ENCODE measurements around the gene PPP1R9A.

Gene PPP1R9A

GRCh38 chr7:95105627-95106026, 198.2 kb downstream of the PPP1R9A start:
- no peak overlapping the region for H3K4me3 ChIP-seq (ENCODE audit: low read length in 2 of 2)
- H2BK5ac ChIP-seq (ENCODE audit: low read length): no peak overlapping the region
- no peak overlapping the region for H4K91ac ChIP-seq (ENCODE audit: low read depth, low read length, poor library complexity)
- H2AFZ ChIP-seq (ENCODE audit: low read length): no peak overlapping the region
- no peaks in the 10 kb centered on the region for H3K27me3 ChIP-seq (ENCODE audit: control insufficient read depth in 3 of 3, insufficient read depth in 3 of 3, low read depth in 1 of 3, low read length in 3 of 3)
- H3K27ac ChIP-seq (replicated peaks; ENCODE audit: low read length): no peak overlapping the region
- no peak overlapping the region for H2BK120ac ChIP-seq (ENCODE audit: low read depth, low read length)
- H3K18ac ChIP-seq (ENCODE audit: low read length): no peak overlapping the region
- no peak overlapping the region for H3K9ac ChIP-seq (ENCODE audit: low read depth, low read length, poor library complexity)
- no peak overlapping the region for H3K4me2 ChIP-seq (ENCODE audit: insufficient read depth, low read length, poor library complexity, severe bottlenecking)
- H3K14ac ChIP-seq (ENCODE audit: low read length): no peak overlapping the region
- no peak for DNase-seq (ENCODE audit: low spot score)
- H2BK15ac ChIP-seq (ENCODE audit: low read length): no peak overlapping the region
- H3K79me1 ChIP-seq (ENCODE audit: low read depth, low read length): no peaks in the 10 kb centered on the region
- H2BK12ac ChIP-seq (ENCODE audit: low read length): no peak overlapping the region
- no peak overlapping the region for H3K23ac ChIP-seq (ENCODE audit: low read depth, low read length, poor library complexity)
- no peak overlapping the region for H4K8ac ChIP-seq (ENCODE audit: low read depth, low read length)
- no peak overlapping the region for H3K4ac ChIP-seq (ENCODE audit: low read length)
- peaks cover 0 to 2% of the 10 kb centered on the region in 2 donors for H3K4me1 ChIP-seq (ENCODE audit: control insufficient read depth in 2 of 2, insufficient read depth in 1 of 2, low read depth in 1 of 2, low read length in 2 of 2)
- no peak overlapping the region for H2AK5ac ChIP-seq (ENCODE audit: low read depth, low read length)
- no peaks in the 10 kb centered on the region for H3K9me3 ChIP-seq (replicated peaks in 1 of 2; ENCODE audit: control insufficient read depth in 2 of 2, insufficient read depth in 1 of 2, low read depth in 1 of 2, low read length in 2 of 2)
- no peaks in the 10 kb centered on the region for H3K36me3 ChIP-seq (replicated peaks in 1 of 2; ENCODE audit: control insufficient read depth in 2 of 2, insufficient read depth in 2 of 2, low read length in 2 of 2)

DNA sequence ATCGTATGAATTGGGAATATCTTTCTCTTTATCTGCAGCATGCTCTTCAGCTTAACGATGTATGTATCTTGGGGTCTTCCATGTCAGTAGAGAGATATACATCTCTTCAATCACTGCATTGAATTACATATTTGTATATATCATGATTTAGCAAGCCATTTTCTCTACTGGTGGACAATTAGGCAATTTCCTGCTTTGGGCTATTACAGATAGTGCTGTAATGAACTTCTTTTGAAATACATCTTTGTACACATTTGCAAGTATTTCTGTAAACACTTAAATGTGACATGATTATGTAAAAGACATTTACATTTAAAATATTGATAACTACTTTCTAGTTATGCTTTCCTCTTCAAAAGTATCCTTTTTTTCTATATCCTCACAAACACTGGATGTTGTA, 199.0 kb downstream of the PPP1R9A start:
- no peak for DNase-seq (ENCODE audit: low spot score)
- H2BK12ac ChIP-seq (ENCODE audit: low read length): no peak overlapping the region
- H3K18ac ChIP-seq (ENCODE audit: low read length): no peak overlapping the region
- H3K27me3 ChIP-seq (ENCODE audit: control insufficient read depth in 3 of 3, insufficient read depth in 3 of 3, low read depth in 1 of 3, low read length in 3 of 3): no peaks in the 10 kb centered on the region
- H3K14ac ChIP-seq (ENCODE audit: low read length): no peak overlapping the region
- no peak overlapping the region for H3K4me2 ChIP-seq (ENCODE audit: insufficient read depth, low read length, poor library complexity, severe bottlenecking)
- no peak overlapping the region for H2BK120ac ChIP-seq (ENCODE audit: low read depth, low read length)
- no peaks in the 10 kb centered on the region for H3K36me3 ChIP-seq (replicated peaks in 1 of 2; ENCODE audit: control insufficient read depth in 2 of 2, insufficient read depth in 2 of 2, low read length in 2 of 2)
- H3K4me3 ChIP-seq (ENCODE audit: low read length in 2 of 2): no peak overlapping the region
- H3K9me3 ChIP-seq (replicated peaks in 1 of 2; ENCODE audit: control insufficient read depth in 2 of 2, insufficient read depth in 1 of 2, low read depth in 1 of 2, low read length in 2 of 2): no peaks in the 10 kb centered on the region
- H4K8ac ChIP-seq (ENCODE audit: low read depth, low read length): no peak overlapping the region
- no peak overlapping the region for H2AK5ac ChIP-seq (ENCODE audit: low read depth, low read length)
- H2BK15ac ChIP-seq (ENCODE audit: low read length): no peak overlapping the region
- peaks cover 0 to 2% of the 10 kb centered on the region in 2 donors for H3K4me1 ChIP-seq (ENCODE audit: control insufficient read depth in 2 of 2, insufficient read depth in 1 of 2, low read depth in 1 of 2, low read length in 2 of 2)
- no peak overlapping the region for H3K4ac ChIP-seq (ENCODE audit: low read length)
- H3K23ac ChIP-seq (ENCODE audit: low read depth, low read length, poor library complexity): no peak overlapping the region
- H2BK5ac ChIP-seq (ENCODE audit: low read length): no peak overlapping the region
- H3K9ac ChIP-seq (ENCODE audit: low read depth, low read length, poor library complexity): no peak overlapping the region
- H2AFZ ChIP-seq (ENCODE audit: low read length): no peak overlapping the region
- no peak overlapping the region for H3K27ac ChIP-seq (replicated peaks; ENCODE audit: low read length)
- WGBS, 2 donors (ENCODE audit: extremely low coverage in 2 of 2, insufficient read length in 2 of 2, insufficient replicate concordance in 1 of 2): no CpG with 5 or more reads among the region's 2 CpGs
- no peak overlapping the region for H4K91ac ChIP-seq (ENCODE audit: low read depth, low read length, poor library complexity)
- no peaks in the 10 kb centered on the region for H3K79me1 ChIP-seq (ENCODE audit: low read depth, low read length)

DNA sequence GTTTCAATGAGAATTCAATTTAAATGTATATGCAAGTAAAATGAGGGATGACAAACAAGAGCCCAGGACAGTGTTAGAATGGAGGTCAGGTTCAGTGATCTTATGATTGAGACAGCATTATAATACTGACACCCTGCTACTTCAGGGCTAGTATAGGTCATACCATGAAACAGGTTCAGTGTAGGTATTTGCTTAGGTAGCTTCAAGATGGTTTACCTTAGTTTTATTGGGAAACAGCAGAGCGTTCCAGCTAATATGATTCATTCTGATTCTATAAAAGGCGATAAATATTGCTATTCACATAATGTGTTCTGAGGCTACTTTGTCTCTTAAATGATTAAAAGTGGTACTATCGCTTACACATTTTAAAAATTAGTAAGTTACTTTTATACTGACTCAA, 203.3 kb downstream of the PPP1R9A start:
- Histone ChIP-seq H2BK5ac (ENCODE audit: low read length) (no peak overlapping the region), H3K79me1 (ENCODE audit: low read depth, low read length) (no peaks in the 10 kb centered on the region), H4K8ac (ENCODE audit: low read depth, low read length) (no peak overlapping the region), H2AFZ (ENCODE audit: low read length) (no peak overlapping the region), H3K4me2 (ENCODE audit: insufficient read depth, low read length, poor library complexity, severe bottlenecking) (no peak overlapping the region), H3K14ac (ENCODE audit: low read length) (no peak overlapping the region), H3K9me3 (replicated peaks in 1 of 2; ENCODE audit: control insufficient read depth in 2 of 2, insufficient read depth in 1 of 2, low read depth in 1 of 2, low read length in 2 of 2) (no peaks in the 10 kb centered on the region), H3K27ac (replicated peaks; ENCODE audit: low read length) (no peak overlapping the region), H3K27me3 (ENCODE audit: control insufficient read depth in 3 of 3, insufficient read depth in 3 of 3, low read depth in 1 of 3, low read length in 3 of 3) (no peaks in the 10 kb centered on the region), H2BK120ac (ENCODE audit: low read depth, low read length) (no peak overlapping the region), H3K4me3 (ENCODE audit: low read length in 2 of 2) (no peak overlapping the region), H3K23ac (ENCODE audit: low read depth, low read length, poor library complexity) (no peak overlapping the region), H3K4ac (ENCODE audit: low read length) (no peak overlapping the region), H3K36me3 (replicated peaks in 1 of 2; ENCODE audit: control insufficient read depth in 2 of 2, insufficient read depth in 2 of 2, low read length in 2 of 2) (no peaks in the 10 kb centered on the region), H3K9ac (ENCODE audit: low read depth, low read length, poor library complexity) (no peak overlapping the region), H2BK15ac (ENCODE audit: low read length) (no peak overlapping the region), H3K18ac (ENCODE audit: low read length) (no peak overlapping the region), H2BK12ac (ENCODE audit: low read length) (no peak overlapping the region), H4K91ac (ENCODE audit: low read depth, low read length, poor library complexity) (no peak overlapping the region), H2AK5ac (ENCODE audit: low read depth, low read length) (no peak overlapping the region), H3K4me1 (ENCODE audit: control insufficient read depth in 2 of 2, insufficient read depth in 1 of 2, low read depth in 1 of 2, low read length in 2 of 2) (no peaks in the 10 kb centered on the region)
- no peak for DNase-seq (ENCODE audit: low spot score)
- no CpG with 5 or more reads among the region's 3 CpGs for WGBS, 2 donors (ENCODE audit: extremely low coverage in 2 of 2, insufficient read length in 2 of 2, insufficient replicate concordance in 1 of 2)

GRCh38 chr7:95113590-95113989, 206.2 kb downstream of the PPP1R9A start:
- Histone ChIP-seq H3K18ac (ENCODE audit: low read length) (no peak overlapping the region), H3K4me1 (ENCODE audit: control insufficient read depth in 2 of 2, insufficient read depth in 1 of 2, low read depth in 1 of 2, low read length in 2 of 2) (no peaks in the 10 kb centered on the region), H3K27me3 (ENCODE audit: control insufficient read depth in 3 of 3, insufficient read depth in 3 of 3, low read depth in 1 of 3, low read length in 3 of 3) (no peaks in the 10 kb centered on the region), H2BK5ac (ENCODE audit: low read length) (no peak overlapping the region), H3K4me3 (ENCODE audit: low read length in 2 of 2) (no peak overlapping the region), H3K4ac (ENCODE audit: low read length) (no peak overlapping the region), H4K8ac (ENCODE audit: low read depth, low read length) (no peak overlapping the region), H4K91ac (ENCODE audit: low read depth, low read length, poor library complexity) (no peak overlapping the region), H3K9me3 (replicated peaks in 1 of 2; ENCODE audit: control insufficient read depth in 2 of 2, insufficient read depth in 1 of 2, low read depth in 1 of 2, low read length in 2 of 2) (peaks cover 0 to 3% of the 10 kb centered on the region in 2 donors), H3K14ac (ENCODE audit: low read length) (no peak overlapping the region), H2AK5ac (ENCODE audit: low read depth, low read length) (no peak overlapping the region), H3K4me2 (ENCODE audit: insufficient read depth, low read length, poor library complexity, severe bottlenecking) (no peak overlapping the region), H2AFZ (ENCODE audit: low read length) (no peak overlapping the region), H3K23ac (ENCODE audit: low read depth, low read length, poor library complexity) (no peak overlapping the region), H2BK12ac (ENCODE audit: low read length) (no peak overlapping the region), H3K9ac (ENCODE audit: low read depth, low read length, poor library complexity) (no peak overlapping the region), H3K27ac (replicated peaks; ENCODE audit: low read length) (no peak overlapping the region), H3K79me1 (ENCODE audit: low read depth, low read length) (no peaks in the 10 kb centered on the region), H2BK120ac (ENCODE audit: low read depth, low read length) (no peak overlapping the region), H2BK15ac (ENCODE audit: low read length) (no peak overlapping the region), H3K36me3 (replicated peaks in 1 of 2; ENCODE audit: control insufficient read depth in 2 of 2, insufficient read depth in 2 of 2, low read length in 2 of 2) (no peaks in the 10 kb centered on the region)
- no peak for DNase-seq (ENCODE audit: low spot score)
